Urinary bladder (tissue), 4 donors: ENCODE data around the gene SLC6A4. TPM values are rescaled to one million over a fixed set of nuclear protein-coding genes. Genes with fewer than 3 reads are reported as not detected.
"Not testable (repeated sequence)": the region's sequence is repeated elsewhere in the genome, so short reads cannot be mapped to it uniquely, and the experiment has no call there.

Source experiments
- DNase-seq: peaks from one replicate; pipeline ENCODE4 v3.0.0-alpha.2; 2015; ENCODE audit errors: extremely low spot score
- H3K27ac ChIP-seq: one replicate; pipeline ENCODE4 v1.5.1; 2013; ENCODE audit warnings: low read depth, mild to moderate bottlenecking, moderate library complexity
- H3K36me3 ChIP-seq: one replicate; pipeline ENCODE4 v1.6.1; 2013; ENCODE audit warnings: mild to moderate bottlenecking, moderate library complexity; ENCODE audit not compliant: insufficient read depth
- H3K4me1 ChIP-seq: one replicate; pipeline ENCODE4 v1.6.1; 2013; ENCODE audit warnings: mild to moderate bottlenecking, moderate library complexity; ENCODE audit not compliant: insufficient read depth
- H3K4me3 ChIP-seq: one replicate; pipeline ENCODE4 v1.5.1; 2013; ENCODE audit warnings: low read depth, low read length
- WGBS: extraction: QIAGEN DNeasy Blood & Tissue Kit; methylation state at CpG from one replicate; pipeline ENCODE4 v1.1.7; 2013; 5-methylcytosine and 5-hydroxymethylcytosine counted together
- polyA plus RNA-seq: library from polyadenylated mRNA; stranded (reverse); fragments of 200-250 nt; gene quantifications from one replicate; pipeline ENCODE4 v1.2.3, GENCODE V29; 2013
- total RNA-seq: library from RNA; depleted of rRNA; stranded (reverse); fragments of >200 nt; gene quantifications from one replicate; pipeline ENCODE4 v1.2.3, GENCODE V29; 2014
- donor health status: healthy with polysubstance abuse.
- donor health status: healthy.

SLC6A4 gene
- total and polyA plus RNA-seq, 2 donors: 0.03 to 0.37 TPM

- Histone ChIP-seq H3K36me3 (no peaks in the 10 kb centered on the region), H3K4me1 (no peaks in the 10 kb centered on the region), H3K27ac (no peak overlapping the region), H3K4me3 (peak overlapping the region; percentile 30)
- DNase-seq: no peak
- 17% methylated on average over 12 of the region's 12 CpGs for WGBS
These were observed 533 bp downstream of the SLC6A4 start for GRCh38 chr17:30234964-30235363.

DNA sequence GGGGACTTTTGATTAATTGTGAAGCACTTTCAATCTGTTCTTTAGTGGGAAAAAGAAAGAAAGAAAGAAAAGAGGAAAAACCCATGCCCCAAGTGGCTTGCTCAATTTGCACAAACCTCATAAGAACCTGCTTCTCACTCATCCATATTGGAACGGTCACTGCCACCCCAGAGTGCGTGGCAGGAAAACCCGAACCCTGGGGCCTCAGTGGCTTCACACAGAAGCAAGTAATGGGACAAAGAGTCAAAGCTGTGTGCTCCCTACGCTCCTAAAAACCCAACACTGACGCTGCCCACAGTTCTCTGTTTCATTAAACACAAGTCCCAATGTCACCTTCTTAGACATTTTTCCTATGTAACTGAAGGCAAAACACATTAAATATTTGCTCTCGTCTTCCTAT, 1.2 kb downstream of the SLC6A4 start:
- no peaks in the 10 kb centered on the region for H3K36me3 ChIP-seq
- H3K27ac ChIP-seq: no peak overlapping the region
- H3K4me1 ChIP-seq: no peaks in the 10 kb centered on the region
- no peak overlapping the region for H3K4me3 ChIP-seq
- DNase-seq: no peak
- 84% methylated on average over 6 of the region's 6 CpGs for WGBS

GRCh38 chr17:30232824-30233427, 2.6 kb downstream of the SLC6A4 start:
- no peak overlapping the region for H3K4me3 ChIP-seq
- 66% methylated on average over 11 of the region's 11 CpGs for WGBS
- H3K4me1 ChIP-seq: no peaks in the 10 kb centered on the region
- DNase-seq: no peak
- no peak overlapping the region for H3K27ac ChIP-seq
- H3K36me3 ChIP-seq: no peaks in the 10 kb centered on the region

DNA sequence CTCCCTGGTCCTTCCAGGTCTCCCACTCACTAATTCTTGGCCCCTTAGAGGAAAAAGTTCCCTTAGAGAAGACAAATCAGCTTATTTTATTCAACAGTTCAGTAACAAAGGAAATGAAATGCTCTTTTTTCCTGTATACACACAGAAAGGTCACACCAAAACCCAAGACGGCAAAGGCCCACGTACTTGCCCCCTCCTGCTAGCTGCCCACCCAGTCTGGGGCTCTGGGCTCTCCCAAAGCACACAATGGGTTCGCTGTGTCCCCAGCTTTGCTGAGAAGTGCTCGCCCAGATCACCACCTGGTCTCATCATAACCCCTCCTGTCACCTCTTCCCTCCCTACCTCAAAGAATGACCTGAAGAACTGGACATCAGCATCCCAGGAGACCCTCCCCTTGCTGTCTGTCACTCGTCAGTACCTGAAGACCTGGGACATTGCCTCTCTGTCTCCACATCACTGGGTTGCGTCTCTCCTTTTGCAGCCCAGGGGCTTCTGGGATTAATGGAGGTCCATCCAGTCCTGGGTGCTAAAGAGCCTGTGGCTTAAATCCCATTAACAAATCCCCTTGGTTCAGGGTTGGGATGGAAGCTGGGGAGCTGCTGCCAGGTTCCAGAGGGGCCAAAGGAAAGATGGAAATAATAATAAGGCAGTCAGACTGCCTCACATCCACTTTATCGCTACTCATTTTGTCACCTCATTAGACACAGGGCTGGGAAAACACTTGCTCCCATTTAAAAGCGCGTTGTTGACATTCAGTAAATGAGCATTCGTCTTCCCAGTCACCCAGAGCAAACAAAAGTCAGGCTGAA, 3.3 kb downstream of the SLC6A4 start:
- H3K27ac ChIP-seq: no peak overlapping the region
- no peaks in the 10 kb centered on the region for H3K4me1 ChIP-seq
- H3K4me3 ChIP-seq: no peak overlapping the region
- no peak for DNase-seq
- WGBS: 69% methylated on average over 10 of the region's 10 CpGs
- H3K36me3 ChIP-seq: no peaks in the 10 kb centered on the region

DNA sequence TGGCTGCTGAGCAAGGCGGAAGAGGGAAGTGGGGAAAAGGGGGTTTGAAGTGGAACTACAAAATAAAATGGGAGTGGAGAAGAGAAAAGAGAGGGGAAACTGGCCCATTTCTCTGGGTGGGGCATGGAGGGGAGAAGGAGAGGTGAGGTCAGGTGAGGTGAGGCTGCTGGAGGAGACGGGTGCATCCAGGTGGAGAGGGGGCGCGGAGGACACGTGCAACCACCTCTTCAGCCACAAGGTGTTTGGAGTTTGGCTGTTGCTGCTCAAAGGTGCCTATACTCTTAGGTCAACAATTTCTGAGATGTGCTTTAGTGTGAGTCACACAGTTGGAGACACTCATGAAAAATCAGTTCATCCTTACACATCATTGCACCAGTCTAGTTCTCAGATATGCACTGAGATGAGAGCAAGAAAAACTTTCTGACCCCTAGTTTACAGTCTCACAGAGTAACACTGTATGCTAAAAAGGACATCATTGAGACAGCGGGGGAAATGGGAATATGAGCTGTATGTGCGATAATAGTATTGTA, 4.8 kb downstream of the SLC6A4 start:
- WGBS: 82% methylated on average over 7 of the region's 7 CpGs
- no peak overlapping the region for H3K4me3 ChIP-seq
- no peak for DNase-seq
- H3K4me1 ChIP-seq: no peaks in the 10 kb centered on the region
- H3K27ac ChIP-seq: no peak overlapping the region
- H3K36me3 ChIP-seq: no peaks in the 10 kb centered on the region

GRCh38 chr17:30230009-30230408, 5.5 kb downstream of the SLC6A4 start:
- H3K36me3 ChIP-seq, H3K4me3 ChIP-seq, H3K4me1 ChIP-seq, H3K27ac ChIP-seq, DNase-seq: not testable (repeated sequence)
- WGBS: 37% methylated on average over 1 of the region's 1 CpG

- WGBS: 62% methylated on average over 7 of the region's 7 CpGs
- no peaks in the 10 kb centered on the region for H3K4me1 ChIP-seq
- H3K27ac ChIP-seq: no peak overlapping the region
- H3K4me3 ChIP-seq: no peak overlapping the region
- H3K36me3 ChIP-seq: no peaks in the 10 kb centered on the region
- DNase-seq: no peak
These were observed 6.5 kb downstream of the SLC6A4 start for GRCh38 chr17:30229012-30229411.

DNA sequence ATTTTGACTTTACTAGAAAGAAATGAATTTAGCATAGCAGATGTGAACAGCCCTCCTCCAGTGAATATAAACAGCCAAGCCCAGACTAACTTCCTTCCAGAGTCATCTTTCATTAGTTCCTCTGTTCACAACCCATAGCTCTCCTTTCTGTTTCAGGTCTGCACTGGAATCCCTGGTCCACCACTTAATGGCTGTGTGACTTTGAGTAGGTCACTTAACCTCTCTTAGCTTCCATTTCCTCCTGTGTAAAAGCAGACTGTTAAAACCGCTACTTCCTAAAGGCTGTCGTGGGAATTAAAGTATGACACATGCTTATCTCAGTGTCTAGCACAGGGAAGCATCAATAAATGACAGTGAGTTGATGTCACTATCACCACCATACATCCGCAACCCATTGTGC, 7.5 kb downstream of the SLC6A4 start:
- 77% methylated on average over 3 of the region's 3 CpGs for WGBS
- DNase-seq: no peak
- H3K4me3 ChIP-seq: no peak overlapping the region
- H3K27ac ChIP-seq: no peak overlapping the region
- no peaks in the 10 kb centered on the region for H3K4me1 ChIP-seq
- no peaks in the 10 kb centered on the region for H3K36me3 ChIP-seq

GRCh38 chr17:30226878-30227277, 8.6 kb downstream of the SLC6A4 start:
- H3K4me1 ChIP-seq: no peaks in the 10 kb centered on the region
- WGBS: 84% methylated on average over 10 of the region's 10 CpGs
- DNase-seq: no peak
- H3K36me3 ChIP-seq: no peaks in the 10 kb centered on the region
- H3K27ac ChIP-seq: no peak overlapping the region
- no peak overlapping the region for H3K4me3 ChIP-seq

DNA sequence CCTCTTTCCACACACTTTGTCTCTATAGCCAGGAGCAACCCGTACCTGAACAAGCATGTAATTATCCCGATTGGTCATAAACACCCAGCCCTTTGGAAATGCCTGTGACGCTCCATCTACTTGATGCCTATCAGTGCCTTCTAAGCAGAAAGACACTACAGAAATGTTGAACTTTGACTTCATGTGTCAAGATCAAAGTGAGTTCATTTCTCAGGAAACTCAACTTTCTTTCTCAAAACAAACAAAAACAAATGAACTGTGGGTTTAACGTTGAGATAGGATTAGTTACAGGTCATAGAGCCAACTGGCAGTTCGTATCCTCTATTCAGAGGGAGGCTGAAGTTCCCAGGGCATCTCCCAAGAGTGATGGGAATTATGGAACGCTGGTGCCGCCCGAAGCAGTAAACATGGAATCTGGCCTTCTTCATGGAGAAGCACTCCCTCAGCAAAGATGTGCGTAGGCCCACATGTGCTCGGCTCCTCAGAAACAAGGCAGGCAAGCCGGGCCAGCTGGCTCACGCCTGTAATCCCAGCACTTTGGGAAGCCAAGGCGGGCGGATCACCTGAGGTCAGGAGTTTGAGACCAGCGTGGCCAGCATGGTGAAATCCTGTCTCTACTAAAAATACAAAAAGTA, 9.5 kb downstream of the SLC6A4 start:
- DNase-seq: no peak
- H3K4me1 ChIP-seq: no peaks in the 10 kb centered on the region
- H3K36me3 ChIP-seq: no peaks in the 10 kb centered on the region
- WGBS: 71% methylated on average over 15 of the region's 15 CpGs
- H3K4me3 ChIP-seq: no peak overlapping the region
- H3K27ac ChIP-seq: no peak overlapping the region

DNA sequence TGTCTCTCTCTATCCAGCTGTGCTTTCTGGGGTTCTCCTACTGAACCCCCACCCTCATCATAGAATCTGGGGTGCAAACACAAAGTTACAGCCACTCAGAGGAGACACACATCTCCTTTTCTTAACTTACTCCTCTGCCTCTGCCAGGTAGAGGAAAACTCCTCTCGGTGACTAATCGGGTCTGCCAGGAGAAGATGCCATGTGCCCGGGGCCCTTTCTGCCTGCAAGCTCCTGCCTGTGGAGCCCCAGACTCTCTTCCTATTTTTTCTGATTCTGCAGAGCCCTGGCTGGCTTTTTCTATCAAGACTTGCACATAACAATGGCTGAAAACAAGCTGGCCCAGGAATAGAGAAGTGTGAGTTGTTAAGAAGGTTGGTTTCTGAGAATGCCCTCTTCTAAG, 10.4 kb downstream of the SLC6A4 start:
- Histone ChIP-seq H3K4me3 (no peak overlapping the region), H3K4me1 (no peaks in the 10 kb centered on the region), H3K27ac (no peak overlapping the region), H3K36me3 (no peaks in the 10 kb centered on the region)
- WGBS: 81% methylated on average over 3 of the region's 3 CpGs
- no peak for DNase-seq

- WGBS: 75% methylated on average over 8 of the region's 8 CpGs
- no peaks in the 10 kb centered on the region for H3K36me3 ChIP-seq
- no peak for DNase-seq
These were observed 11.0 kb downstream of the SLC6A4 start for GRCh38 chr17:30224419-30224960.

DNA sequence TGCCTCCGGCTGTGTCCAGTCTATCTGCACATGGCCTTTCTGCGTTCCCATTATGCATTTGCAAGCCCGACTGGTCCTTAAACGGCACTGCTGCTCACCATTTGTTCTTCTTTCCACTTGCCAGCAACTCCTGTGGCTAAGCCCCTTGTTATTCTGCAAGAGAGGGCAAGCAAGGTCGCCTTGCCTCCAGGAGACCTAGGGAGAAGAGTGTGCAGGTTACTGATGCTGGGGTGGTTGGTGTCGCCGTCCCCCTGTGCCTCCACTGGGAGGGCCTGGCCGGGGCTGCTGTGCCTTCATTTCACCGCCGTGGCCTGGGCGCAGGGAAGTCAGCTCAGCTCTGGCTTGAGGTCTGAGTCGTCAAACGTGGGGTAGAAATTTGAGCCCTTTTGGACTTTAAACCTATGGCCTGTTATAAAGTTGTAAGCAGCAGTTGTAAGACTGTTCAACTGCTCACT, 12.7 kb downstream of the SLC6A4 start:
- H3K4me3 ChIP-seq: no peak overlapping the region
- WGBS: 81% methylated on average over 13 of the region's 13 CpGs
- no peak for DNase-seq
- no peak overlapping the region for H3K27ac ChIP-seq
- H3K36me3 ChIP-seq: no peaks in the 10 kb centered on the region
- no peaks in the 10 kb centered on the region for H3K4me1 ChIP-seq

More at GRCh38 chr17:30224419-30224960, 11.0 kb downstream of the SLC6A4 start:
- Histone ChIP-seq H3K4me3 (no peak overlapping the region), H3K27ac (no peak overlapping the region), H3K4me1 (no peaks in the 10 kb centered on the region)
